CD4-positive, alpha-beta T cell treated with Interleukin-4 for 4 hours (primary cell): ENCODE data around the gene SLC4A4.

Source experiments
- DNase-seq: peaks from one replicate; pipeline ENCODE4 v3.0.0-alpha.2; 2020

SLC4A4 gene

GRCh38 chr4:71550220-71551165 lies 211.7 kb downstream of the SLC4A4 start:
- no peak for DNase-seq

- no peak for DNase-seq
Measured at GRCh38 chr4:71553605-71554004, 214.8 kb downstream of the SLC4A4 start.

GRCh38 chr4:71554025-71554424 lies 215.2 kb downstream of the SLC4A4 start:
- DNase-seq, result no peak

GRCh38 chr4:71558248-71558647 lies 219.4 kb downstream of the SLC4A4 start:
- DNase-seq, result no peak

- DNase-seq, result no peak
Measured at GRCh38 chr4:71559957-71560571, 221.2 kb downstream of the SLC4A4 start.

- no peak for DNase-seq
Measured at GRCh38 chr4:71564775-71565174, 226.0 kb downstream of the SLC4A4 start.

- DNase-seq, result no peak
Measured at GRCh38 chr4:71566856-71567255, 228.0 kb downstream of the SLC4A4 start.

GRCh38 chr4:71568131-71568530 lies 229.3 kb downstream of the SLC4A4 start:
- DNase-seq, result no peak

GRCh38 chr4:71570492-71570891 lies 231.7 kb downstream of the SLC4A4 start:
- no peak for DNase-seq

- DNase-seq, result no peak
Measured at GRCh38 chr4:71571346-71571745, 232.5 kb downstream of the SLC4A4 start.

- DNase-seq, result no peak
Measured at GRCh38 chr4:71583971-71584370, 245.2 kb downstream of the SLC4A4 start.

GRCh38 chr4:71584585-71584984 lies 245.8 kb downstream of the SLC4A4 start:
- DNase-seq, result no peak

GRCh38 chr4:71586087-71586763 lies 247.4 kb downstream of the SLC4A4 start:
- DNase-seq, result no peak

- no peak for DNase-seq
Measured at GRCh38 chr4:71587995-71588394, 249.2 kb downstream of the SLC4A4 start.

- DNase-seq, result no peak
Measured at GRCh38 chr4:71592793-71593192, 254.0 kb downstream of the SLC4A4 start.

GRCh38 chr4:71593311-71593710 lies 254.5 kb downstream of the SLC4A4 start:
- no peak for DNase-seq

- DNase-seq, result no peak
Measured at GRCh38 chr4:71595576-71596108, 256.8 kb downstream of the SLC4A4 start.

GRCh38 chr4:71599578-71599977 lies 260.8 kb downstream of the SLC4A4 start:
- no peak for DNase-seq

- DNase-seq, result no peak
Measured at GRCh38 chr4:71602289-71602900, 263.6 kb downstream of the SLC4A4 start.

GRCh38 chr4:71604785-71605184 lies 266.0 kb downstream of the SLC4A4 start:
- DNase-seq, result no peak

GRCh38 chr4:71607109-71607508 lies 268.3 kb downstream of the SLC4A4 start:
- DNase-seq, result no peak

- DNase-seq, result no peak
Measured at GRCh38 chr4:71607780-71608677, 269.2 kb downstream of the SLC4A4 start.
